NCI-H2196 treated with DMSO at 0.1 percent for 48 hours (cell line): ENCODE data around the gene EXT2.

Experiments
- DNase-seq: peaks from one replicate; lab custom pipeline; 2025; ENCODE audit not compliant: unreplicated experiment; lab: John Stamatoyannopoulos, UW

EXT2 gene

DNA sequence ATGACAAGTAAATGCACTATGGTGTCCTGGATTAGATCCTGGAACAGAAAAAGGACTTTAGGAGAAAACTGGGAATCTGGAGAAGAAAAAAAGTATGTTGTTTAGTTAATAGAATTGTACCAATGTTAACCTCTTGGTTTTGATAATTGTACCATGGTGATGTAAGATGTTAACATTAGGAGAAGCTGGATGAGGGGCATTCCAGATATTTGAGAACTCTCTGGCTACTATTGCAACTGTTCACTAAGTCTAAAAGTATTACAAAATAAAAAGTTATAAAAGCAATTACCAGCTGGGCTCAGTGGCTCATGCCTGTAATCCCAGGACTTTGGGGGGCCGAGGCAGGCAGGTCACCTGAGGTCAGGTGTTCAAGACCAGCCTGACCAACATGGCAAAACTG is 66.5 kb downstream of the EXT2 start:
- no peak for DNase-seq

DNA sequence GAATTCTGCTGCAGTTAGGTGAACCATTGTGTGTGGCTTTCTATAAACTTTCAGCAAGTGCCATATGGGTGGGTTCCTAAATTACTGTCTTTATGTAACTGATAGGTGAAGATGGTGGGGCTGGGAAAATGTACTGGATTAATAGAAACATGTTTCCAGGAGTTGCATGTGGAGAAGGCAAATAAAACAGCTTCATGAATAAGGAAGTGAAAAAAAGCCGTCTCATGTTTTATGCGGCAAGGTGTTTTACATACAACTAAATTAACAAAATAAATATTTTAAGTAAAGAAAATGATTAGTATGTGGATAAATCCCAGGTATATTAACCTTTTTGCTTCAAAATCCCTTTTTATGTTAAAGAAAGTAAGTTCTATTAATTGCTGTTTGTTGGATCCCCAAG is 67.2 kb downstream of the EXT2 start:
- no peak for DNase-seq

DNA sequence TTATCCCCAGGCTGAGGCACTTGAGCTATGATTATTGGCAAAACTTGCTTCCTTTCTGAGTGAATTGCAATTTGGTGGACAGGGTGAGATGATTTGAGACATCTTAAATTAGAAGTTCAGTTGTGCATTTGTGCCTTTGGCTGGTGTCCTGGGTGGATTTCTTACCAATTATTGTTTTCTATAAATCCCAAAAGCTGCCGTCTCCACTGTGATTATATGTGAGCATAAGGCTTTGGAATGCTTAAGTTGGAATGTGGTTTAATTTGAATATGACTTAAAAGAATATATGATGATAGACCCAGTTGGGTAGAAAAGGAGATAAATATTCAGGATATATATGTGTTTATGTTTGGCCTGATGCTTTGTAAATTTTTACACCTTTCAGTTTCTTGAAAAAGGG is 70.0 kb downstream of the EXT2 start:
- no peak for DNase-seq

DNA sequence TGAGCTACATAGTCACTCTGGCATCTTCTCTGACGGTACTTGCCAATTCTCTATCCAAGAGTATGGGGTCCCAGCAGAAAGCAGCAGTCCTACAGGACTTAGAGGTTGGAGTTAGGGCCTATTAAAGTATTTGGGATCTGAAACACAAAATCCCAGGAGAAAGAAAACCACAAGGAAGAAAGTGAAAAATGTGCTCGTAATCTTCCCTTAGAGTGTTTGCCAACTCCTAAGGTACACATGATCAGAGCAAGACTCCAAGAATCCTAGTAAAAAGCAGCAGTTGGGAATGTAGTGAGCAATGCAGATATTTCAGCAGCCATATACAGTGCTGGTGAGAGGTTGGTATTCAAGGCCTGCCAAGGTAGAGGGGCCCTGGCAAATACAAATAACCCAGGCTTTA is 71.6 kb downstream of the EXT2 start:
- no peak for DNase-seq

DNA sequence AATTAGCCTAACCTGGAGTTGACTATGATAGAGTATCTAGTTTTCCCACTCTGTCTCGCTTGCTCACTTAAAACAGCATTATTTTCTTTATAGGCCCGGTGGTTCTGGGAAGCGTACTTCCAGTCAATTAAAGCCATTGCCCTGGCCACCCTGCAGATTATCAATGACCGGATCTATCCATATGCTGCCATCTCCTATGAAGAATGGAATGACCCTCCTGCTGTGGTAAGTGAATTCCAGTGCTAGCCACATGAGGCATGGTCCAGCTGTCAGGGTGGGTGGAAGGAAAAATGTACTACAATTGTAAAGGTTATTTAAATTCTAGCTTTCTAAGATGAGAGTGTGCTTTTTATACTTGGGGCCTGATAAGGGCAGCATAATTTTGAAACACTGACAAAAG is 76.0 kb downstream of the EXT2 start:
- no peak for DNase-seq

DNA sequence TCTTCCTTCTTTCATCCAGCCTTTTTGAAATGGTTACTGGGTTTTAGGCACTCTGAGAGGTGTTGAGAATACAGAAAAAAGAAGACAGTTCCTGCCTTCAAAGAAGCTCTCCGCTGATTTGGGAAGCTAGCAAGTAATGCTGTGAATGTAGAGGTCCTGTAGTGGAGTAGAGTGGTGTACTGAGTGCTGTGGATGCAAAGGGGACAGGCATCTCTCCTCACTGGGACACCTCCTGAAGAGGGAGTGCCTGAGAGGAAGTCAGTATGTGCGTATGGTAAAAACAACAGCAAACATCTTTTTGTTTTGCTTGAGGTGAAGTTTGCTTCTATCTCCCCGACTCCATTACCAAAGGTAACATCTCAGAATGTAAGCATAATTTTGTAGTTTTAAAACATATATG is 77.5 kb downstream of the EXT2 start:
- no peak for DNase-seq

DNA sequence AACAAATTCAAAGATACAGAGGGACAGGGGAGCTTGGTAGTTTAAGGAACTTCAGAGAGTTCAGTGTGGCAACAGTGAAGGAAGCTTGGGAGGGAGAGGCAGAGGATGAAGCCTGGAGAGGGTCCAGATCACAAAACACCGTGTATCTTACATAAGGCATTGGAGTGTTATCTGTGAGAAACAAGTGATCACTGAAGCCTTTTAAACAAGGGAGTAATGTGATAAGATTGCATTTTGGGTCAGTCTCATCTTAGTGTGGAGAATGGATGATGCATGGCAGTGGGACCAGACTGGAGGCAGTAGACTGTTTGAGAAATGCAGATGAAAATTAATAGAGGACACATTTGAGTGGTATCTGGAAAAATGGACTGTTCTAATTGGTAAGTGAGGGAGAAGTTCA is 79.4 kb downstream of the EXT2 start:
- DNase-seq, result no peak

DNA sequence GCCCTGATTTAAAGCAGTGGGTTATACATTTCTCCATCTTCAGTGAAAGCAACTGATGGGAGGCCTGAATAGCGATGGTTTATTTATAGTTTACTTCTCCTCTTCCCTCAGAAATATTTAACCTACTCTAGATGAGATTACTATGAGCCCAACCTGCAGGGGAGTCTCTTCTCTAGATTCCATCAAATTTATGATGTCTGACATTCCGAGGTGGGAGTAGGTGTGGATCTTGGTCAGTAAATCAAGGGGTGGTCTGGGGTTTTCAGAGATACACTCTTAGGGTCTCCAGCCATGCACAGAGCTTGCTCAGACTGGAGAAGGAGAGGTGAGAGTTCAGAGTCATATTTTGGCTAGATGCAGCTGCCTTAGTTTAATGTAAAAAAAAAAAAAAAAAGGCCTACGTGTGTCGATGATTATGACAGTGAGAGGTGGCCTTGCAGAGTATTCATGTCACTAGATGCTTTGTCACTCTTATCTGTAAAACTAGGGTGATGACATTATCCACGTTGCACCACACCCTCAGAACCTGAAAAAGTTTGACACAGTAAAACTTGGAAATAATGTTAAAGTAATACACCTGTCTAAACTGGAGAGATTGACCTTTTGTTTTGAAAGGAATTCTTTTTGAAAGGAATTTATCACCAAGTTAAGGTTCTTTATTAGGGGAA is 81.2 kb downstream of the EXT2 start:
- no peak for DNase-seq

DNA sequence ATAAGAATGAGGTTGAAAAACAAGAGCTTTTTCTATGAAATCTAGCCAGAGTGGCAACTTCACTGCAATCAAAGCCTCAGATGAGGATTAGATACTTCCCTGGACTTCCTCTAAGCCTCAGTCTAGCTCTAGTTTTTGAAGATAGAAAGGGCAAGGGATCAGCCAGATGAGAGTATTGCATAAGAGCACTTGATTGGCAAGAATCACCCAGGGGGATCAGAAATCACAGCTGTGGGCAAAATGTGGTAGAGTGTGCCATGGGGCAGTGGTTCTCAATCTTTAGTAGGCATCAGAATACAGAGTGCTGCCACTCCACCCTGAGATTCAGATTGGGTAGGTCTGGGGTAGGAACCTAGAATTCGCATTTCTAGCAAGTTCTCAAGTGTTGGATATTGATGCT is 82.4 kb downstream of the EXT2 start:
- DNase-seq, result no peak

DNA sequence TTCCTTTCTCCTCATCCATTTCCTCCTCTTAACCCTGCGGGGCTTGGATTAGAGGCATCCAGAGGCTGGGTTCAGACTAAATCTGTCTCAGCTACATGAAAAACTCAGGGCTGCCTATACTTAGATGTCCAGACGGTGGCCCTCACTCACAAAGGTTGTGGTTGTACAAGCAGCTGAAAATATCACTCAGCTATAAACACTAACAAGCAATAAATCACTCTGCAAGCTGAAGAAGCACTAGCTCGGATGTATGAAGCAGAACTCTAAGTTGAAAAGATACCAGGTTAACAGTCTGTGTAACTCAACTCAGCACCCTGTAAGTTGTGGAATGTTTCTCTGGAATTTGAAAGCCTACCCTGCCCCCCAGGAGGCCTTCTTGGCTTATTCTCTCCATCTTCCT is 82.9 kb downstream of the EXT2 start:
- DNase-seq, result no peak

DNA sequence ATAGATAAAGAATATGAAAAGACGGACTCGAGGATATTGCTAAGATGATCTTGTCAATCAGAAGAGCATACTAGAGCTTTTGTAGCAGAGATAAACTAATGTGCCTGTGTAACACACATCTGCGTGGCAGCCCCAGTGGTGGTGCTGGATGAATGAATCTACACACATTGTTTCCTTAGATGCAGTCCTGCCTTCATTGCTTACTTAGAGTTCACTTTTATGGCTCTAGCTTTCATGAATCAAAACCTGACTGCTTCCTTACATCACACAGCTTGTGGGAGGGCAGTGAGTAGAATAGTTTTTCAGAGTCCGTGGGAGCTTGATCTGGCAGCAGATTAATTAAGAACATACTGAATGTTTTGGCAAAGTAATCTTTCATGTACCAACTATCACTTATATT is 83.7 kb downstream of the EXT2 start:
- DNase-seq, result no peak

DNA sequence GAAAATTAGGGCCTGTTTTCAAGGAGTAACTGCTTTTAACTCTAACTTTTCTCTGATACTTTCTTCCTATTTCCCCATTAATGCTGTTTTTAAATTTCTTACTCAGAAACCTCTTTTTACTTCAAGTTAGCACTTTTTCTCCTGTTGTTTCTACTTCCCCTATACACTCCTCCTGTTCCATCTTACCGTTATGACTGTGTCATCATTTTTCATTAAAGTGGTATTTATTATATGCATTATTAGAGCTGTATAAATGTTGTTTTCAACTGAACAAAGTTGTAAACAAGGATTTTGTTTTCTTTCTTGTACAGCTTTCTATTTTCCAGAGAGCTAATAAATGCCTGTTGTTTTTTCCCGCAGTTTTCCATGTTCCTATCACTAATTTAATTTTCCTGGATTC is 84.6 kb downstream of the EXT2 start:
- no peak for DNase-seq

DNA sequence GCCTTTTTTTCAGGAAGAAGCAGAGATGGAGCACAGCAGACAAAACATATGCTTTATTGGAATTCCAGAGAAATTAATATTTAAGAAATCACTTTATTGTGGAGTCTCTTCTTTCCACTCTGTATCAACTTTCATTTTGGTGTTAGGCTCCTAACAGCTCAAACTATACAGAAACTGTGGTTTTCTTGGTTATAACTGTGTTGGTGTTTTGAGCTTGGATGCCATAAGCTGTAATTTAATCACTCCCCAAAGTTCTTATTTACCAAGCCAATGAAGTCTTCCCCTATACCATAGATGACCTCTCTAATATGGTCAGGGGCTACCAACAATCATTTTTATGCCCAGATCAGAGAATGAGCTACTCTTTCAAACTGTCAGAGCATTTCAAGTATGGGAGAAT is 90.0 kb downstream of the EXT2 start:
- DNase-seq, result no peak

DNA sequence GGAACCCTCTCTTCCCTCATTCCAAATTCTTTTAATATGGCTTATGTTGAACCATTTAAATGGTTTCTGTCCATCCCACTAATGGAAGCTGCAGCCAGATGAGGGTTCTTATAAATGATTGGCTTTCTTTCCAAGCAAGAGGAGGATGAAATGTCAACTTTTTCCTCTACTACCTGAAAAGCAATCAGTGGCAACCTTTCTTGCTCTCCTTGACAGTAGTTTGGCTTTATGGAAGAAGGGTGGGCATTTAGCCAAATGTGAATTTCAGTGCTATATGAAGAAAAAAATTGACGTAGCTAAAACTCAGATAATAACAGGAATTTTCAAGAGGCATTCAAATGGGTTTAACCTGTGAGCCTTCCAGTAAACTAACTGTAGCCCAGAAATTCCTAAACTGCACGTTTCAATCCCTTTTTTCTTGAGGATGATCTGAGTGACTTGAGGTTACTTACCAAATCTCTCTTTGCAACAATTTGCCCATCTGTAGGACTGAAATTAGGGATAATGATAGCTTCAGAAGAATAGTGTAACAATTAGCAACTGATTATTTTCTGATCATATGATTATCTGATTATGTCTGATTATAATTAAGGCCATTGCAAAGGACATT is 90.9 kb downstream of the EXT2 start:
- no peak for DNase-seq

DNA sequence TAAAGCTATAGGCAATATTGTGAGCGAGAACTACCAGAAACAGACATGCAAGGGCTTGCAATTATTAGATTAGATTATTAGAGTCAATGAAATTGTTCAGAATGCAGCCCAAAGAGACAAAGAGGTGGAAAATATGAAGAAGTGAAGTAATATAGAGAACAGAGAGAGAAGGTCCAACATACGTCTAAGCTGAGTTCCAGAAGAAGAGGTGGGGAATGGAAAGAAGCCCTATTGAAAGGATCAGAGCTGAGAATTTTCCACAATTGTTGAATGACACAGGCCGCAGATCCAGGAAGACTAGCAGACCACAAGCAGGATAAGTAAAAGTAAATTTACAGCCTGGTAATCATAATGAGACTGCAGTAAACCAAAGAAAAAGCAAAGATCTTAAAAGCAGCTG is 93.2 kb downstream of the EXT2 start:
- no peak for DNase-seq

DNA sequence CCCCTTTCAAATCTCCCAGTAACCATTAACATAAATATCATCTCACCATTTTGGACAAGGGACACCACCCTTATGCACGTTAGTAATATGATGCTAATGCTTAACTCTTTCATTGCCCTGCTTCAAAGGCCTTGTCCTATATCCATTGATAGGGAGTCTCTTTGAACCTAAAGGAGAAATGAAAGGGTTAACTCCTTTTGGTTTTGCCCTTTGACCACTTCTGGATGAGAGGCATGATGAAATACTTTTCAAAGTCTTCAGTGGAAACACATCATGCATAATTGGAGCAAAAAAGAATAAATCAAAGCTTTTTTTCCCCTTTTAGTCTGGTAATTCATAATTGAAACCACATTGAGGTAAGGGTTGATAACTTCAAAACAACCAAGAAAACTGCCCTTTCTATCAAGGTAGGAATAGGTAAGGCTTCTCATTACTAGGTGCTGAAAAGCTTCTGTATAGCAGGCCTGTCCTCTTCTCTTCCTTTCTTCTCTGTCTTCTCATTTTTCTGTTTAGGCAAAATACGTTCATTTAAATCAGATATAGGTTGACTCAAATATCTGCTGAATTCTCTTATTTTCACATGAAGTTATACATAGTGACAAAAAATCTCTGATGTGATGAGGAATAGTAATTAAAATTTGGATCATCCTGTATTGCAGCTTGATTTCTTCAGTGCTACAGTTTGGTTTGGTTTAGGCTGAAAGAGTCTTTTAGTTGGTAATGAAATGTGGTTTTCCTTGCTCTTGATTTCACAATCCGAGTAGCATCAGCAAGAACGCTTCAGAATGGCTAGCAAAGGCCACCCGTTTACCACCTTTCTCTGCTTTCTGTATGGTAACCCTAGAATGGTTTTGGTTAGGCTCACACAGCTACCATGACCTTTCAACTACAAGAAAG is 94.8 kb downstream of the EXT2 start:
- DNase-seq, result no peak

DNA sequence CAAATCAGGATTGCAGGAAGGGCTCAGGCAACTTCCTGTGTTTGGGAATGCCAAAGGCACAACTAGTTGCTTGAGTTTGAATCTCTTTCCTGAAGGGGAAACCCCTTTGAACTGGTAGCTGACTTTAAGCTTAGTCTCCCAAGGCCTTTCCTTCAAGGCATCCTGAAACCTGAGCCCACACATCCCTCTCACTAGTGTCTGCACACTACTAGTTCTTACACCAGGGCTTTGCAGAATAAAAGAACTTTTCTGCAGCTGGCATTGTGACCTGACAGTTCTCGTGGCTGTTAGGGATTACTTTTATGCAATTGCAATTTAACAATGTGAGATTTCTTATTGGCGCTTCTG is 95.4 kb downstream of the EXT2 start:
- DNase-seq, result no peak

DNA sequence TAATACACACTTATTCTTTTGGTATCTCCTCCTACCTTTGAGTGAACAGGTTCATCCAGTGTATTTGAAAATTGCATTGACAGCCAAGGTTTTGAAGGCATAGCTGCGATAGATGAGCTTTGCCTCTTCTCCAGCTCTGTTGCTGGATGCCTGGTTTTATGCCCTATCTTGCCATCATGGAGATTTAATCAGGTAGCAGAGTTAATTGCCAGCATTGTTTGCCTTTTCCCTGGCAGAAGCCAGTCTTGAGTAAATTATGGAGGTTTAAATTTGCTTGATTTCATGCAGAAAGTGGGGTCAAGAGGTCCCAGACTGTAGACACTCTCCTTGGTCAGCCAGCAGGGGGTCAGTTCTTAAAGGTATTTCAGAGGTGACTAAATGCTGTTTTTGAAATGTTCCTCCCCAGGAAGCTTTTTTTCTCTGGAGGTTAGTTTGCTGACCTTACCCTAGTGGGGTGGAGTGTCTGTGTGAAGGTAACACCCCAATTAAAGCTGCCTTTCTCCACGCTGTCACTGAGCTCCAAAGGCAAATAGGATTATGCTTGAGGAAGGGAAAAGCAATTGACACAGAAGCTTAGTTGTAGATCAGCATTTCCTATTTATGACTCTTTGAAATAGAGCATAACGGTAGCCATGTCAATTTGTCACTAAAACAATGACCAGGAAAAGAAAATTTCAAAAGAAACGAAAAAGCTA is 96.0 kb downstream of the EXT2 start:
- no peak for DNase-seq

DNA sequence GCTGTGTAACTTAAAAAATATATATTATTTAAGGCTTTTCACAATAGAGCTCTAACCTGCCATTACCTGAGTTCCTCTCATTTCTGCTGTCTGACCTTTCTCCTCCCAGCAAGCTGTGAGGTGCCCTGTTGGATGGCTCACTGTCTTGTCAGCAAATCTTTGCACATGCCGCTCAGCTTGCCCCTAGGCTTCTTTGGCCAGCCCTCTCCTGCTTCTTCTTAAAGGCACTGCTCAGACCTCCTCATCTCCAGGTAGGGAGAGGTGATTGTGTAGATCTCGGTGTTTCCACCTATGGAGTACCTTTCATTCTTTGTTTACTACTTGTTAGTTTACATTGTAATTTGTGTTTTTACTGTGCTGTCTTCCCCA is 96.5 kb downstream of the EXT2 start:
- DNase-seq, result no peak

DNA sequence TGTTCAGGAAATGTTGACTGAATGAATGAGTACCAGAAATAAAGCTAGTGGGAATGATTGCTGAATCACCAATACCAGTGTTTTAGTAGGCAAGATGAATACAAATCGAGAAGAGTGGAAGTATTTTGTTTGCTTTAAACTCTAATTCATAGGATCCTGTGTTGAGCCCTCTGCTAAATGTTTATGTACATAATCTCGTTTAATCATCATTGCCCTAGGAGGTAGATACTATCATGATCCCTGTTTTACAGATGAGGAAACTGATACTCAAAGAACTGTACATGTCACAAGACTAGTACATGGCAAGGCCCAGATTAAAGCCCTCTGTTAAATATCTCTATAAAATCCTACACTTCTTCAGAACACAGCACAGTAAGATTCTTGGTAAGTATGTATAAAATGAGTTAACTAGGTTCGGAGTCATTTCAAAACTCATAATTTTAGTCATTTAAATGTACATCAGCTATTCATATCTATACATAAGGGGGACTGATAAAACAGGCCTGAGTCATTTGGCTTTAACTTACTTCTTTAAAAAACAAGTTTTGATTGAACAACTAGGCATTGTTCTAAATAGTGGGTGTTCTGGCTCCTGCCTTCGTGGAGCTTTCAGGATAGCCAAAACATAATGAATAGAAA is 97.1 kb downstream of the EXT2 start:
- no peak for DNase-seq

DNA sequence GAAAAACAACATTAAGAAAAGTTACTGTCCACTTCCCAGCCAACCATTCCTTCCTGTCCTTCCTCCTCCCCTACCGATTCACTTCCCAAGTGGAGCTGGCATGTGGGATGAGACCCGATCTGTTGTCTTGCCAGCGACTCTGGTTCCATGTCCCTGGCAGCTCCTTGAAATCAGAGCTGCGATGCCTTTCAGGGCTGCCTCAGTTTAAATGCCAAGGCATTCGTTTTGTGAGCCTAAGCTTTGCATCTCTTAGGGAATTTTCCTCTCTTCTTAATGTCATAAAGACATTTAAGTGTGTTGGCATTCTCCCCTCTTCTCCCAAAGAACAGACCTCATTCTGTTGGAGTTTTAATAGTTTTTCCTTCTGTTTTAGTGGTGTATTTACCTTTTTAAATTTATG is 98.4 kb downstream of the EXT2 start:
- DNase-seq, result no peak
